Progenitor cell of endocrine pancreas (in vitro differentiated cells): ENCODE data around the gene SALL3. TPM values are rescaled to one million over a fixed set of nuclear protein-coding genes. Genes with fewer than 3 reads are reported as not detected.

ENCODE experiments used
- DNase-seq: peaks from one replicate; pipeline ENCODE4 v3.0.0; 2021; ENCODE audit warnings: low spot score; ENCODE audit not compliant: unreplicated experiment
- H3K27ac Mint-ChIP-seq: 2 replicates; pipeline ENCODE4 v1.8.0; 2021; ENCODE audit warnings: mild to moderate bottlenecking, moderate library complexity, mixed read lengths
- H3K27me3 Mint-ChIP-seq: 2 replicates; pipeline ENCODE4 v1.8.0; 2021; ENCODE audit warnings: mixed read lengths
- H3K36me3 Mint-ChIP-seq: 2 replicates; pipeline ENCODE4 v1.8.0; 2022; ENCODE audit warnings: mixed read lengths; ENCODE audit not compliant: insufficient read depth
- H3K4me1 Mint-ChIP-seq: 2 replicates; pipeline ENCODE4 v1.8.0; 2021; ENCODE audit warnings: low read depth, mixed read lengths
- H3K4me3 Mint-ChIP-seq: 2 replicates; pipeline ENCODE4 v1.8.0; 2021; ENCODE audit warnings: low read depth, mild to moderate bottlenecking, moderate library complexity, mixed read lengths
- H3K9me3 Mint-ChIP-seq: 2 replicates; pipeline ENCODE4 v1.8.0; 2021; ENCODE audit warnings: low read depth, mixed read lengths
- total RNA-seq: library from RNA; stranded (reverse); gene quantifications from 2 replicates; pipeline ENCODE4 v1.2.1, GENCODE V29; 2021
- TF ChIP-seq, protein P1 (sequence below): fragments of 200-600 bp; sonication (generic); IDR thresholded peaks from one replicate; pipeline ENCODE4 v1.5.0; 2021; ENCODE audit warnings: antibody characterized with exemption, mild to moderate bottlenecking; ENCODE audit not compliant: unreplicated experiment

The SALL3 gene
- total RNA-seq, 1 donor from 2014 or later: 0.34 TPM

DNA sequence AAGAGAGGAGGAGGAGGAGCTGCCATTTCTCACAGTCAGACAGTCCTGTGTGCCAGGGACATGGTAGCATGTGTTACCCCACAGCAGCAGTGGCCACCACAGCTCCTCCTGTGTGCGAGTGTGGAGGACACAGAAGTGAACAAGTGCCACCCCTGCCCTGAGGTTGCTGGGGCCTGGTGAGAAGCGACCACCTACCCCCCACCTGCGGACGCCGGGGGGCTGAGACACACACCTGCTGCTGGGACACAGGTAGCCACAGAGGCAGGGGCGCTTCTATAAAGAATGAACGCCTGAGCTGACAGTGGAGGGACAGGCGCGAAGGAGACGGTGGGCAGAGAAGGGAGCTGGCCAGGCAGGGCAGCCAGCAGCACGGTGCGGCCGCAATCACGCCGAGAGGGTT lies 32.3 kb upstream of the SALL3 start:
- H3K27ac Mint-ChIP-seq: no peak overlapping the region
- H3K4me1 Mint-ChIP-seq: no peaks in the 10 kb centered on the region
- DNase-seq: no peak
- TF ChIP-seq, protein P1, sequence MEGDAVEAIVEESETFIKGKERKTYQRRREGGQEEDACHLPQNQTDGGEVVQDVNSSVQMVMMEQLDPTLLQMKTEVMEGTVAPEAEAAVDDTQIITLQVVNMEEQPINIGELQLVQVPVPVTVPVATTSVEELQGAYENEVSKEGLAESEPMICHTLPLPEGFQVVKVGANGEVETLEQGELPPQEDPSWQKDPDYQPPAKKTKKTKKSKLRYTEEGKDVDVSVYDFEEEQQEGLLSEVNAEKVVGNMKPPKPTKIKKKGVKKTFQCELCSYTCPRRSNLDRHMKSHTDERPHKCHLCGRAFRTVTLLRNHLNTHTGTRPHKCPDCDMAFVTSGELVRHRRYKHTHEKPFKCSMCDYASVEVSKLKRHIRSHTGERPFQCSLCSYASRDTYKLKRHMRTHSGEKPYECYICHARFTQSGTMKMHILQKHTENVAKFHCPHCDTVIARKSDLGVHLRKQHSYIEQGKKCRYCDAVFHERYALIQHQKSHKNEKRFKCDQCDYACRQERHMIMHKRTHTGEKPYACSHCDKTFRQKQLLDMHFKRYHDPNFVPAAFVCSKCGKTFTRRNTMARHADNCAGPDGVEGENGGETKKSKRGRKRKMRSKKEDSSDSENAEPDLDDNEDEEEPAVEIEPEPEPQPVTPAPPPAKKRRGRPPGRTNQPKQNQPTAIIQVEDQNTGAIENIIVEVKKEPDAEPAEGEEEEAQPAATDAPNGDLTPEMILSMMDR: no peak
- H3K27me3 Mint-ChIP-seq: peaks cover 30% of the 10 kb centered on the region
- H3K9me3 Mint-ChIP-seq: peaks cover 12% of the 10 kb centered on the region
- no peaks in the 10 kb centered on the region for H3K36me3 Mint-ChIP-seq
- H3K4me3 Mint-ChIP-seq: no peak overlapping the region

DNA sequence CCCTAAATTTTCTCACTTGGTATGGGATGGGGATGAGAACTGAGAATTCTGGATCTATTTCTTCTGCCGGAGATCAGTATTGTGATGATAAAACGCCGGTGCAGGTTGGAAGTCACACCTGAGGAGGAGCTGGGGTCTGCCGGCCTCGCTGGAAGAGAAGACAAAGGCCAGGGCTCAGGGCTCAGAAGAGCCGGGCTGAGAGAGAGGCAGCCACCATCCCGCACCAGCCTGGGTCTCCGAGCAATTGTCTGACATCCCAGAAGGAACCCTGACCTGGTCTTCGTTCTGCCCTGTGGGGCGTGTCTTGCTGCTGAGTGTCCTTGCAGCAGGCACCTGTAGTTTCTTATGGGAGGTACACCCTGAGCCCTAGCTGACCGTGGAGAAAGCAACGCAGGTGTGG lies 31.4 kb upstream of the SALL3 start:
- Mint-ChIP-seq H3K9me3 (peaks cover 11% of the 10 kb centered on the region), H3K27ac (no peak overlapping the region), H3K36me3 (no peaks in the 10 kb centered on the region), H3K27me3 (peaks cover 29% of the 10 kb centered on the region), H3K4me3 (no peak overlapping the region), H3K4me1 (no peaks in the 10 kb centered on the region)
- TF ChIP-seq, protein P1: no peak
- DNase-seq: no peak

DNA sequence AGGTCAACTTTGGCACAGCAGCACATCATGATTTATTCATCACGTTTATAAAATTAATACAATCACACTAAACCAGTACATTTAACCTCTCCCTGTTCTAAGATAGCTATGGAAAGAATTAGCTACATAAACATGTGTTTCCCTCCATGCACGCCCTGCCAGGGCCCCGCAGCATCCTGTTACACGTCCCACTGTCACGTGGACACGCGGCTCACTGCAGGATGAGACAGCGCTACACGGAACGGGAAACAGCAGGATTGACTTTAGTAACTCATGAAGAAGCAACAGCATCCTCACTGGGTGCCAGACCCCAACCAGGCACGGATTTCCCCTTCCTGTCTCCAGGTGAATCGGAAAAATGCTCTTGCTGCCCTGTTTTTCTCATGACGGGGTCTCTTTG lies 30.9 kb upstream of the SALL3 start:
- no peak for DNase-seq
- Mint-ChIP-seq H3K4me1 (no peaks in the 10 kb centered on the region), H3K36me3 (no peaks in the 10 kb centered on the region), H3K9me3 (peaks cover 6% of the 10 kb centered on the region), H3K27me3 (peaks cover 27% of the 10 kb centered on the region), H3K4me3 (no peak overlapping the region), H3K27ac (no peak overlapping the region)
- TF ChIP-seq, protein P1: no peak

DNA sequence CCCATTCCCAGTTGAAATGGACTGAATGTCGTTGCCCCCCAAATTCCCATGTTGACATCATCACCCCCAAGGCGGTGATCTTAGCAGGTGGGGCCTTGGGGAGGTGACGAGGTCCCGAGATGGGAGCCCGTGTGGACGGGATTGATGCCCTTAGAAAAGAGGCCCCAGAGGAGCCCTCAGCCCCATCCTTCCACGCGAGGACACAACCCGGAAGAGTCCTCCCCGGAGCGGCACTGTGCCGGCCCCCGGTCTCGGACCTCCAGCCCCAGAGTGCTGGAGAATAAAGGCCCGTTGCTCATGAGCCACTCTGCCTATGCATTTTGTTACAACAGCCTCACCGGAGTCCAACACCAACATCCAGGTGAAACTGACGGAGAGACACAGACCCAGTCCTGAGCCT lies 30.4 kb upstream of the SALL3 start:
- Mint-ChIP-seq H3K27ac (no peak overlapping the region), H3K9me3 (peaks cover 4% of the 10 kb centered on the region), H3K4me3 (no peak overlapping the region), H3K4me1 (no peaks in the 10 kb centered on the region), H3K27me3 (peaks cover 24% of the 10 kb centered on the region), H3K36me3 (no peaks in the 10 kb centered on the region)
- TF ChIP-seq, protein P1: no peak
- no peak for DNase-seq

DNA sequence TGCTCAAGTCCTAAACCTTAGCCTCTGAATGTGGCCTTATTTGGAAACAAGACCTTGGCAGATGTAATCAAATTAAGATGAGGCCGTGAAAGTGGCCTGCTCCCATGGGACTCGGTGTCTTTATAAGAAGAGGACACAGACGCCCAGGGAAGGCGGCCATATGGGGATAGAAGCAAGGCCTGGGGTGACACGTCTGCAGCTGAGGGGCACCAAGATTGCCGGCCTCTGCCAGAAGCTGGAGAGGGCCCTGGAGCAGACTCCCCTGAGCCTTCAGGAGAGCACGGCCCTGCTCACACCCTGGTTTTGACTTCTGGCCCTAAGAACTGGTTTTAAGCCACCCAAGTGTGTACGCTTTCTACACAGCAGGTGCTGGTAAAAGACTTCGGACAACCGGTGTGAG lies 29.2 kb upstream of the SALL3 start:
- DNase-seq: no peak
- Mint-ChIP-seq H3K4me1 (no peaks in the 10 kb centered on the region), H3K36me3 (no peaks in the 10 kb centered on the region), H3K27ac (no peak overlapping the region), H3K4me3 (no peak overlapping the region), H3K27me3 (peaks cover 26% of the 10 kb centered on the region), H3K9me3 (peaks cover 4% of the 10 kb centered on the region)
- TF ChIP-seq, protein P1: no peak

DNA sequence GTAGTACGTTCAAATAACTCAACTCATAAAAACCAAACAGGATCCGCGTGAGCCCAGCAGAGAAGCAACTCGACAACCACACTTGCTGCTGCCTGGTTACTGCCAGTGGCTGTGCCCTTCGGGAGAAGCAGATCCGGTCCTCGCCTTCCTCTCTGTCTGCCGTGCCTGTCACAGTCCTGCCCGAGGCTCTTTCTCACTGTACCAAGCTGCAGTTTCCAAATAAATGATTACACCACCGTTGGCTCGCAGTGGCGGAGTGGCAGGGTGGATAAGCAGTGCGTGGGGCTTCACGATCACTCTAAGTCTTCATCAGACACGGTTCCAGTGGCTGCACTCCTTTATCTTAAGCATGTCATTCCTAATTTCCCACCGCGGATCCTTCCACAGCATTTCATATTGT lies 26.1 kb upstream of the SALL3 start:
- peaks cover 11% of the 10 kb centered on the region for H3K27me3 Mint-ChIP-seq
- TF ChIP-seq, protein P1: no peak
- H3K4me1 Mint-ChIP-seq: no peaks in the 10 kb centered on the region
- H3K9me3 Mint-ChIP-seq: peaks cover 4% of the 10 kb centered on the region
- no peaks in the 10 kb centered on the region for H3K36me3 Mint-ChIP-seq
- H3K4me3 Mint-ChIP-seq: no peak overlapping the region
- no peak overlapping the region for H3K27ac Mint-ChIP-seq
- no peak for DNase-seq
